Omental fat pad (tissue), 4 donors: ENCODE measurements around the gene MICB. TPM values are rescaled to one million over a fixed set of nuclear protein-coding genes. Genes with fewer than 3 reads are reported as not detected.
"Not testable (repeated sequence)": the region's sequence is repeated elsewhere in the genome, so short reads cannot be mapped to it uniquely, and the experiment has no call there.

ENCODE experiments used
- ATAC-seq: fragments of 150-250 bp; one replicate; pipeline ENCODE4 v1.9.1; 2016; ENCODE audit warnings: mild to moderate bottlenecking, moderate library complexity; ENCODE audit not compliant: low FRiP score
- DNase-seq: peaks from one replicate; pipeline ENCODE4 v3.0.0-alpha.2; 2019; ENCODE audit warnings: low spot score
- total RNA-seq, 4 donors: library from RNA; depleted of rRNA; stranded (reverse); fragments of >200 nt; gene quantifications; one replicate each; pipeline ENCODE4 v1.1.0, GENCODE V29; 2016
- TF ChIP-seq, protein P1 (sequence below), 3 donors: fragments of 450-650 bp; IDR thresholded peaks; one replicate each; pipeline ENCODE4 v1.5.1; 2016 to 2017; ENCODE audit warnings: antibody characterized with exemption in 3 of 3, mild to moderate bottlenecking in 3 of 3, moderate library complexity in 2 of 3

MICB gene
- total RNA-seq, 4 donors from 2014 or later = 3.3 to 5.8 (median 5.8) TPM

DNA sequence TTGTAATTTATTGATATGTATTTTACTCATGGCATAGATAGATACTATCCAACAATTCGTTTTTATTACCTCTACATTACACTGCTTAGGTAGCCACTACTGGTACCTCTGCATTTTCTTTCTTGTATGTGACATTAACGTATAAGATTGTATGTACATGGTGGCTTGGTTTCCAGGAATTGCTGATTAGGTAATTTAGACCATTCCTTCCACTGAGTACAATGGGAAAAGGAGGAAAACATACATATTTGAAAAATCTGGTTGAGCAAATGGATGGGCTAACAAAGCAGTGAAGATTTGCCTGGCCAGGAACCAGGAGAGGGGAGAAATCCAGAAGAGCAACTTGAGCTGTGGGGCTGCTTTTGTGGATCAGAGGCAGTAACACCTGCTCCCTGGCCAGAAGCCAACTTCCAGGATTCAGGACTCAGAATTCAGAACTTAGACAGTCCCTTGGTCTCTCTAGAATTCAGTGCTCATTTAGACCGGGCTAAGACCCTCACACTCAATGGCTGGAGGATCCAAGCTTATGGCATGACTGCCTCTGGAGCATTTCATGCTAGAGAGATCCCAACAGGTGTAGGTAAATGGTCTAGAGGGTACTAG lies 17.9 kb upstream of the MICB start:
- no peak for ATAC-seq
- TF ChIP-seq, protein P1, sequence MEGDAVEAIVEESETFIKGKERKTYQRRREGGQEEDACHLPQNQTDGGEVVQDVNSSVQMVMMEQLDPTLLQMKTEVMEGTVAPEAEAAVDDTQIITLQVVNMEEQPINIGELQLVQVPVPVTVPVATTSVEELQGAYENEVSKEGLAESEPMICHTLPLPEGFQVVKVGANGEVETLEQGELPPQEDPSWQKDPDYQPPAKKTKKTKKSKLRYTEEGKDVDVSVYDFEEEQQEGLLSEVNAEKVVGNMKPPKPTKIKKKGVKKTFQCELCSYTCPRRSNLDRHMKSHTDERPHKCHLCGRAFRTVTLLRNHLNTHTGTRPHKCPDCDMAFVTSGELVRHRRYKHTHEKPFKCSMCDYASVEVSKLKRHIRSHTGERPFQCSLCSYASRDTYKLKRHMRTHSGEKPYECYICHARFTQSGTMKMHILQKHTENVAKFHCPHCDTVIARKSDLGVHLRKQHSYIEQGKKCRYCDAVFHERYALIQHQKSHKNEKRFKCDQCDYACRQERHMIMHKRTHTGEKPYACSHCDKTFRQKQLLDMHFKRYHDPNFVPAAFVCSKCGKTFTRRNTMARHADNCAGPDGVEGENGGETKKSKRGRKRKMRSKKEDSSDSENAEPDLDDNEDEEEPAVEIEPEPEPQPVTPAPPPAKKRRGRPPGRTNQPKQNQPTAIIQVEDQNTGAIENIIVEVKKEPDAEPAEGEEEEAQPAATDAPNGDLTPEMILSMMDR (IDR thresholded peaks at IDR 0.05) = no peak
- no peak for DNase-seq

DNA sequence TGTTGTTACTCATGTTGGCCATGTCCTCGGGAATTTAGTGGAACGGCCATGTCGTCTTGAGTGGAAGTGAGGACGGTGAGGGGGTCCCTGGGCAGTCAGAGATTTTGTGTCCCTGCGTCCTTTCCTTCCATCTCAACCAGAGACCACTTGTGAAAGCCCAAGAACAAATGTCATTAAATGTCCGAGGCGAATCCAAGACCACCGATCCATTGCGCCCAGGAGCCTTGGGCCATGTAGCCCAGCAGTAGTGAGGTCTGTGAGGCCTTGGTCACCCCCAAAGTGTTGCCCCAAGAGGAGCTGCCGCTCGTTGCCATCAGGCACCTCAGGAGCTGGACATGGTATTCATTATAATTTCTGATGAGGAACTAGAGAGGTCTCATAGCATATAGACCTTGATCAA lies 17.4 kb upstream of the MICB start:
- DNase-seq (no peak), ATAC-seq (no peak)
- TF ChIP-seq, protein P1 (IDR thresholded peaks at IDR 0.05) = no peak

DNA sequence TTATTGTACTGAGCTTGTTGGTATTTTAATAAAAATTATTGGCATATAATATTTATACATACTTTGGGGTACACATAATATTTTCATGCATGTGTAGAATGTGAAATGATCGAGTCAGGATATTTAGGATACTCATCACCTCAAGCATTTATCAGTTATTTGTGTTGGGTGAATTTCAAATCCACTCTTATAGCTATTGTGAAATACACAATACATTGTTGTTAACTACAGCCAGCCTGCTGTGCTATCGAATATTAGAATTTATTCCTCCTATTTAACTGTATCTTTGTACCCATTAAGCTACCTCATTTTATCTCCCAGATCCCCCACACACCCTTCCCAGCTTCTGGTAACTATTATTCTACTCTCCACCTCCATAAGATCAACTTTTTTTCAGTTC lies 14.6 kb upstream of the MICB start:
- no peak for ATAC-seq
- TF ChIP-seq, protein P1 (IDR thresholded peaks at IDR 0.05) = no peak
- no peak for DNase-seq

- DNase-seq (no peak), ATAC-seq (no peak)
- TF ChIP-seq, protein P1 (IDR thresholded peaks at IDR 0.05) = no peak
These were observed 12.9 kb upstream of the MICB start for GRCh38 chr6:31485055-31485454.

DNA sequence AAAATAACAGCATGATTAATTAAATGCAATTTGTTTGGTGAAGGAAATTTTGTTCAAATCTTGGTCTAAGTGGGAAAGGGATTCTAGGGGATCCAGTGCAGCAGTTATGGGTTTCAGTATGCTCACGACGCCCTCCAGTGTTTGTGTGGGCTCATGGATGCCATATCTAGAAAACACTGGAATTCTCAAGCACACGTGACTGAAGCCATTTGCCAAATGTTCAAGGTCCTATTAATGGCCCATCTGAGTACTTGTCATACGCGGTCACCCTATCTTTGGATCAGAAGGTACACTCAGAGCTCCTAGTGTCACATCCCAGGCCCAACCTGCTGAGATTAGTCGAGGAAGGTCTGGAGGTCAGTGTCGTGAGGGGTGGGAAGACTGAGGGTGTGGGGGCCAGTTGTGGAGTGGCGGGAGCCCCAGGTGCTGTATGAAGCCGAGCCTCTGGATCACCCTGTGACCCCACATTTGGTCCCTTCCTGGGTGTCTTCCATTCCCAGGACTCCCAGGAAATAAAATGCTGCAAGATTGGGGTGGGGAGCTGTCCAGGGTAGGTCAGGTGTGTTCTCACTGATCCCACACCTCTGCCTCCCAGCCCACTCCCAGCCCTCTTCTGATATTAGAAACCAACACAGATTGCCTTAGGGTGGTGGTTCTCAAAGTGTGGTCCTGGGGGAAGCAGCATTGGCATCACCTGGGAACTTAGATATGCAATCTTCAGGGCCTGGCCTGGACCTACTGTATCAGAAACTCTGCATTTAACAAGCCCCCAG lies 11.7 kb upstream of the MICB start:
- DNase-seq, ATAC-seq: not testable (repeated sequence)

GRCh38 chr6:31487674-31488073 lies 10.3 kb upstream of the MICB start:
- ATAC-seq, DNase-seq: not testable (repeated sequence)

GRCh38 chr6:31489086-31489485 lies 8.9 kb upstream of the MICB start:
- ATAC-seq = no peak
- DNase-seq = no peak
- TF ChIP-seq, protein P1 (IDR thresholded peaks at IDR 0.05) = no peak
